Activated naive CD4-positive, alpha-beta T cell (primary cell): ENCODE data around the gene RPS27L.

ENCODE experiments used
- DNase-seq, 4 experiments: peaks; one replicate each; lab custom pipeline; 2025; lab: John Stamatoyannopoulos, UW

RPS27L gene

GRCh38 chr15:63157118-63157843, at the start of gene RPS27L:
Gene RPS27L (minus strand): TSS chr15:63157477. CDS start chr15:63157405, 72 bp downstream.
- peak; percentile 56 to 81 (median 68) for DNase-seq

DNA sequence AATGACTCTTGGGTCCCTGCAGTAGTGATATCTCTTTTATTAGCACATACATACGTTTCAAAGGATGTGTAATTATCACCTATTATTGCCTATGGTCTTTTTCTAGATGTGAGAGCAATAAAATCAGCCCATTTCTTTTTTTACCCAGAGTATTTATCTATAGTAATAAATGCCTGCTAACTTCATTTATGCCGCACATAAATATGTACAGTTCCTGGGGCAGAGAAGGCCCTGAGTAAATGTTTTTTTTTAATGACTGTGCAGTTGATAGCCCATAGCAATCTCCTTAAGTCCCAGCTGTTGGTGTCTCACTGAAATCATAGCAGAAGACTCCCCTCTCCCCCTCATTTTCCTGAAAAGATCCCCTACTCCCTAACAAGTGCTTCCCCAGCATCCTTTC, 48.8 kb upstream of the RPS27L start:
- no peak for DNase-seq

GRCh38 chr15:63203451-63204090, 46.3 kb upstream of the RPS27L start:
- DNase-seq = no peak

- no peak for DNase-seq
Observed at GRCh38 chr15:63202861-63203260, 45.6 kb upstream of the RPS27L start.

GRCh38 chr15:63200464-63201249, 43.4 kb upstream of the RPS27L start:
- DNase-seq = no peak

DNA sequence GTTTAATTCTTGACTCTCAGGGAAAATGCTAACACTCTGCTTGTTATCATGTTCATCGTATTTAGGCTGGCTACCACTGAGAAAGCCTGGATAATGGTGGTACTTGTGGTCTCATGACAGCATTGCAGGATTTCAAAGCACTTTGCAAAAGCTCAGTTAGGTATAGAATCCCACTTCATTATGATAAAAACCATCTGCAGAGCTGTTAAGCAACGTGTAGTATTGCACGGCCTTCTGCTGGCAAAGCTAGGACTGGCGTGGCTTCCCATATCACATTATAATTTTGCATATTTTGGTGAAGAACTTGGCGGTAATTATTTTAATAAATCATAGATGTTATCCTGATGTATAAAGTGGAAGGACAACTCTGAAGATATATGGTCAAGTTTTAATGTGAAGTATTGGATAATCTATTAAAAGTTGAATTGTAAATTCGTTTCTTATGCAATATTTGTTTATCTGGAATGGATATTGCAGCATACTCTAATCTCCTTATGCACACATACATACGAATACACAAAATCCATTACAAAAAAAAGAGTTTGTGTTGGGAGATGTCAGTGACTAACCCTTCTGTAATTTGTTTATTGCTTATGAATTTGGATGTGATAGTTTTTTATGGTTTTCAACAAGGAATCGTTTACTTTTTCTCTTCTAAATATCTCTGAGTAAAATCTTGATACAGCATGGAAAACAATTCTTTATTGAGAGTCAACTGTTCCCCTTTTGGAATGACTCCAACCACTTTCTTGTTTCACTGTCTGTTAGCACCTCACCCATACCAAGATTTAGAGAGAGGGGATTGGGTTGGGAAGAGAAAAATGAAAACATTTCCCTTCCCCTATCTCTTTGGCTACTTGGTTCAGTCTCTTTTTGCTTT, 41.3 kb upstream of the RPS27L start:
- DNase-seq = no peak

DNA sequence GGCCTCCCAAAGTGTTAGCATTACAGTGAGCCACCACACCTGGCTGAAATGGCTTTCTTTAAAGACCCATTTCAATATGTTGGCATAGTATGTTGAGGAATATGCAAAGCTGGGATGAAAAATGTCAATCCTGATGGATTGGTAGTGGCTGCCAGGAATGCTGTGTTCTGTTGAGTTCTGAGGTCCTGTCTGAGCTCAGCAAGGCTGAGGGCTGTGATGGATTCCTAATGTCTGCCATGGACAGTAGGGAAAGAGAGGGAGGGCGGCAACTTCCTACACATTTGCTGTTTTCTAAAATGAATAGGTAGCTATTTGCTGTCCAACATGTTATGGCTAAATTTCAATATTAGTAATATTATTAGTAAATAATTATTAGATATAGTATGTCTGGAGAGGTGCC, 40.3 kb upstream of the RPS27L start:
- no peak for DNase-seq

DNA sequence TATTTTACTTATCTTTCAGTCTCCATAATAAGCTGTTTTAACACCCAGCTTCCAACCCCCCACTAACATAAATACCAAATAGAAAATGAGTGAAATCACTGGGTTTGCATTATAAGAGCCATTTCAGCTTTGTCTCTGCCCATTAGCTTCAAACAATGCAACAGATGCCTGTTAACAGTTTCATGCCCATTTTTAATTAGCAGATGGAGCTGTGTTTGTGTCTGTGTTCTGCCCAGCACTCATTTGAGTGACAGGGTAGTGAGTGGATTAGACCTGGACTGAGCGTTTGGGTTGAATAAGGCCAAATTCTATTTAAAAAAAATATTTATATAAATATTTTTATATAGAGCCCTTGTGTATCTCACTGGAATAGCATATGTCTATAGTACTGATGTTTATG, 39.6 kb upstream of the RPS27L start:
- DNase-seq = no peak

GRCh38 chr15:63195569-63196015, 38.3 kb upstream of the RPS27L start:
- DNase-seq = no peak

DNA sequence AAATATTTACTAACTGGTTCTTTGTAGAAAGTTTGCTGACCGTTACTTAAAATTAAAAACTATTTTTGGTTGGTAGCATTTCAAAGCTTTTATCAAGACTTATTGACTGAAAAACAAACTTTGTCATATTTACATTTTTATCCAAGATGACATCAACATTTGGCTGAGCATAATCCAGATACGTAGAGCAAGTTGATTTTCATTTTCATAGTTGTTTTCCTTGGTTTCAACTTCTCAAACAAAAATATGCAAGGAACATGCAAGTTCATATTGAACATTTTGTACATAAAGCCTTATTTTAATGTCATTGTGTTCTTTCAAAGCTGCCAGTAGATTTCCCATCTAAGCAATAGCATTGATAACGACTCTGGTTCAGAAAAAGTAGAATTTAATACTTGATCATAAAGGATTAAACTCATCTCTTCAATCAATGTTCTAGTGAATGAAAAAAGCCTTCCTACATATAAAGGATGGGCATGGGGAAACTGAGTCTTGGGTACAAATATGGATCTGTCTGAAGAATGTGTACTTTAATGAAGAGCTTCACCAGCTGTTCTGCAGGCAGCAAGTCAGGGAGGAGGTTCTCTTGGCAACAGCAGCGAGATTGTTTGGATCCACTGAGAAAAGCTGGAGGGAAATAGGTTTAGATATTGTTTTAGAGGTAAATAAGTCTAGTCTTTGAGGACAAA, 37.7 kb upstream of the RPS27L start:
- DNase-seq = no peak

GRCh38 chr15:63194302-63194701, 37.0 kb upstream of the RPS27L start:
- no peak for DNase-seq

DNA sequence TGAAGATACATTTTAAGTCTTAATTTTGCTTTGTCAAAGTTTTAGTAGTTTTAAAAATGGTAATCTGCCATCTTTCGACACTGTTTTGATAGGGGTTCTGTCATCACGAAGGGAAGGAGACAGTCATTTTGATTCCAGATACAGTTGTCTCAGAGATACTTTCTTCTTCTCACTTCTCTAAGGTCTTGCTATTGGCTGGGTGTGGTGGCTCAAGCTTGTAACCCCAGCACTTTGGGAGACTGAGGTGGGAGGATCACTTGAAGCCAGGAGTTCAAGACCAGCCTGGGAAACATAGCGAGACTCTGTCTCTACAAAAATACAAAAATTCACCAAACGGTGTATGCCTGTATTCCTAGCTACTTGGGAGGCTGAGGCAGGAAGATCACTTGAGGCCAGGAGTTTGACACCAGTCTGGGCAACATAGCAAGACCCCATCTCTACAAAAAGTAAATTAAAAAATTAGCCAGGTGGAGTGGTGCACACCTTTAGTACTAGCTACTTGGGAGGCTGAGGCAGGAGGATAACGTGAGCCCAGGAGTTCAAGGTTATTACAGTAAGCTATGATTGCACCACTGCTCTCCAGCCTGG, 35.4 kb upstream of the RPS27L start:
- DNase-seq = no peak

DNA sequence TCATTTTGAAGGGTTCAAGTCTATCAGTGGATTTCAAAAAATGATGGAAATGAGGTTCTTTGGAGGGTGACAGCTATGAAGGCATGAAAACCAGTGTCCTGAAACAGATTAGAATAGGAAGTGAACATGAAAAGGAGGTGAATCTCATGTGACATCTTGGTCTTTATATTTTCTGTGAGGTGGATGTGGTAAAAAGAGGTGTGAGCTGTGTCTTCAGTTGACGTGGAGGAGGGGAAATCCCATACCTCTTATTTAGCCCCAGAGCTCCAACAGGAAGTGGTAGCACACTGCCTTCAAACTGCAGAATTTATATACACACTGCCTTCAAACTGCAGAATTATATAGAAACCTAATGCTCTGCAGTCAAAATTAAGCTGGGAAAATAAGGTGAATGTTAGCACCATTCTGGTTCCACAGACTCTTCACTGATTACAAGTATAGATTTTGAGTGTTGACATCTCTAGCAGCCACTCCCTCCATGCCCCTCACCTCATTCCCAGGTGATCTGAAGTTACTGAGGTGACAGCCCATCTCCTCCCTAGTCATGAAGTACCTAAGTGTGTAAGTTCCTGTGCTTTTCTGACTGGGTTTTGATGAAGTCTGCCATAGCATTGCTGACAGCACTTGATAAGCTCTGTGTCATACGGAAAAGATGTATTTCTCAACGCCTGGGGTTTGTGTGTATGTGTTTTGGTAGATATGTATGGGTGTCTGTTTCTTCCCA, 34.8 kb upstream of the RPS27L start:
- DNase-seq = peak in 1 of 4 experiments; percentile 21

GRCh38 chr15:63190769-63191649, 33.7 kb upstream of the RPS27L start:
- DNase-seq = no peak

- no peak for DNase-seq
Observed at GRCh38 chr15:63189941-63190768, 32.9 kb upstream of the RPS27L start.

- peak; percentile 95 to 98 (median 96) for DNase-seq
Observed at GRCh38 chr15:63188926-63189871, 31.9 kb upstream of the RPS27L start, which contains the start of gene RAB8B. Gene RAB8B (plus strand): TSS chr15:63189606. CDS start chr15:63189625, 19 bp downstream.
